T-helper 1 cell treated with Interleukin-12 subunit alpha and Interleukin-12 subunit beta and Interleukin-4 antibody, amounts not matched to agents 30 ng/mL and 1 ng/mL, for 36 hours (primary cell): ENCODE measurements around the gene NOTCH3. TPM values are rescaled to one million over a fixed set of nuclear protein-coding genes. Genes with fewer than 3 reads are reported as not detected.

Source experiments
- total RNA-seq: library from RNA; stranded (reverse); gene quantifications from 2 replicates; pipeline ENCODE4 v1.2.3, GENCODE V29; 2022

The NOTCH3 gene
- total RNA-seq, 1 donor from 2014 or later: not detected

Other genes starting within 250 kb of the NOTCH3 start
- not detected in 2 replicates for gene SLC1A6, start 221.1 kb downstream of the NOTCH3 start, total RNA-seq
- not detected in 2 replicates for gene CASP14, start 151.5 kb downstream of the NOTCH3 start, total RNA-seq
- not detected in 2 replicates for gene OR1I1, start 118.8 kb downstream of the NOTCH3 start, total RNA-seq
- 0.51 and 0.63 TPM in 2 replicates for gene SYDE1, start 93.6 kb downstream of the NOTCH3 start, total RNA-seq
- gene EPHX3, start 31.5 kb upstream of the NOTCH3 start, total RNA-seq: 1.3 TPM in 1 of 2 replicates, not detected in the other
- gene BRD4, start 131.5 kb upstream of the NOTCH3 start, total RNA-seq: 122 and 126 TPM in 2 replicates
- gene AKAP8, start 178.8 kb upstream of the NOTCH3 start, total RNA-seq: 53.5 and 57.5 TPM in 2 replicates
- 84.4 and 91.4 TPM in 2 replicates for gene AKAP8L, start 218.0 kb upstream of the NOTCH3 start, total RNA-seq
- gene WIZ, start 249.0 kb upstream of the NOTCH3 start, total RNA-seq: 40.7 and 44.8 TPM in 2 replicates